K562 (cell line): ENCODE results near the gene EVPL. TPM values are rescaled to one million over a fixed set of nuclear protein-coding genes. Genes with fewer than 3 reads are reported as not detected.

Experiments
- ATAC-seq: fragments of 200-7000 bp; cut with Tn5 transposase; 3 replicates; pipeline ENCODE4 v1.9.1; 2020; ENCODE audit warnings: moderate library complexity
- BruUV-seq: library from RNA; stranded (reverse); fragments of 400-500 nt; replicated peaks from 2 replicates; lab custom pipeline; 2021; lab: Mats Ljungman, UMichigan
- CTCF ChIA-PET: fragments of 300-600 bp; formaldehyde crosslinking; extraction: SDS; loops from one replicate; lab custom pipeline; 2021; ENCODE audit warnings: low intra/inter-chr PET ratio; lab: Yijun Ruan, JAX
- POLR2A ChIA-PET: fragments of 300-600, 350-650 bp; sonication (Branson Sonifier 250); formaldehyde crosslinking; extraction: SDS; loops from one replicate; lab custom pipeline; 2021; ENCODE audit warnings: antibody characterized with exemption, inconsistent platforms; lab: Yijun Ruan, JAX
- DNase-seq, 4 experiments: peaks; one replicate each; pipeline versions ENCODE4 v3.0.0 to v3.0.0-alpha.2; 2011 to 2018; ENCODE audit warnings: low spot score in 3 of 4, mixed read lengths in 3 of 4; ENCODE audit errors: extremely low read depth in 1 of 4
- FAIRE-seq: peaks from 2 replicates; lab custom pipeline; 2011; peaks lifted over from hg19 to GRCh38; lab: Jason Lieb, UNC
- H2AFZ ChIP-seq: 2 replicates; pipeline ENCODE4 v1.6.0; 2011; ENCODE audit warnings: low read depth, low read length, control low read depth, inconsistent platforms
- H3K27ac ChIP-seq: fragments of 200-600 bp; 3 replicates; pipeline ENCODE4 v1.8.0; 2011; ENCODE audit warnings: low read depth, mild to moderate bottlenecking, control low read depth, inconsistent platforms, low read length, moderate library complexity, mixed read lengths; ENCODE audit errors: extremely low read depth
- H3K27me3 ChIP-seq, 2 experiments: fragments of 300-600 bp in 1 of 2; 2 replicates in 1 of 2; 3 replicates in 1 of 2; pipeline versions ENCODE4 v1.6.0 to v1.8.0; 2011; ENCODE audit warnings: inconsistent platforms in 2 of 2, low read length in 2 of 2, mild to moderate bottlenecking in 1 of 2, mixed read lengths in 1 of 2, moderate library complexity in 1 of 2; ENCODE audit not compliant: control insufficient read depth in 2 of 2, insufficient read depth in 2 of 2
- H3K36me3 ChIP-seq: fragments of 300-600 bp; 3 replicates; pipeline ENCODE4 v1.8.0; 2011; ENCODE audit warnings: mild to moderate bottlenecking, low read length, inconsistent platforms; ENCODE audit not compliant: control insufficient read depth, insufficient read depth
- H3K4me1 ChIP-seq, 2 experiments: fragments of 200-600 bp in 1 of 2; replicated peaks in 1 of 2; 2 replicates in 1 of 2; 3 replicates in 1 of 2; pipeline versions ENCODE4 v1.5.1 to v1.8.0; 2011; ENCODE audit warnings: inconsistent platforms in 2 of 2, low read length in 2 of 2, mild to moderate bottlenecking in 1 of 2, mixed read lengths in 1 of 2, moderate library complexity in 1 of 2; ENCODE audit not compliant: control insufficient read depth in 2 of 2, insufficient read depth in 2 of 2
- H3K4me2 ChIP-seq: 2 replicates; pipeline ENCODE4 v1.6.1; 2011; ENCODE audit warnings: low read length, control low read depth, inconsistent platforms, mixed read lengths; ENCODE audit not compliant: insufficient read depth
- H3K4me3 ChIP-seq: fragments of 200-600 bp; sonication (generic), shearing (Covaris generic); 2 replicates; pipeline ENCODE4 v1.5.1; 2016; ENCODE audit warnings: control low read depth, inconsistent platforms
- H3K79me2 ChIP-seq: fragments of 200-600 bp; 3 replicates; pipeline ENCODE4 v1.8.0; 2011; ENCODE audit warnings: low read length, inconsistent platforms; ENCODE audit not compliant: control insufficient read depth, insufficient read depth
- H3K9ac ChIP-seq, 2 experiments: 2 replicates each; pipeline versions ENCODE4 v1.6.0 to v1.6.1; 2011; ENCODE audit warnings: low read depth in 2 of 2, low read length in 2 of 2, control low read depth in 1 of 2, inconsistent platforms in 1 of 2, mild to moderate bottlenecking in 1 of 2, mixed read lengths in 1 of 2; ENCODE audit not compliant: insufficient read depth in 1 of 2
- H3K9me1 ChIP-seq: one replicate; pipeline ENCODE4 v1.6.0; 2011; ENCODE audit warnings: inconsistent platforms, mild to moderate bottlenecking, low read length, moderate library complexity; ENCODE audit not compliant: control insufficient read depth, insufficient read depth
- H3K9me3 ChIP-seq: replicated peaks from 2 replicates; pipeline ENCODE4 v1.5.1; 2011; ENCODE audit warnings: low read depth, low read length, inconsistent platforms; ENCODE audit not compliant: control insufficient read depth, insufficient read depth
- H4K20me1 ChIP-seq: replicated peaks from 2 replicates; pipeline ENCODE4 v1.6.1; 2011; ENCODE audit warnings: low read length, inconsistent platforms, mixed read lengths; ENCODE audit not compliant: control insufficient read depth, insufficient read depth
- ARID2 ChIP-seq: fragments of 450-650 bp; IDR thresholded peaks from 2 replicates; pipeline ENCODE4 v1.6.1; 2017; ENCODE audit warnings: antibody characterized with exemption, mild to moderate bottlenecking
- BRD9 ChIP-seq: fragments of 450-650 bp; IDR thresholded peaks from 2 replicates; pipeline ENCODE4 v1.6.1; 2018; ENCODE audit warnings: low read depth; ENCODE audit not compliant: partially characterized antibody
- FOXM1 ChIP-seq, 2 experiments: fragments of 450-650 bp in 1 of 2; sonication (generic) in 1 of 2; formaldehyde crosslinking in 1 of 2; IDR thresholded peaks; 2 replicates each; pipeline versions ENCODE4 v1.6.1 to v1.9.0; 2017 to 2022; ENCODE audit warnings: low read depth in 2 of 2, mild to moderate bottlenecking in 2 of 2, missing genetic modification reagents in 1 of 2, moderate library complexity in 1 of 2
- HEY1 ChIP-seq: fragments of 250-450 bp; sonication (Bioruptor Pico); IDR thresholded peaks from 2 replicates; pipeline ENCODE4 v1.5.0; 2020; ENCODE audit warnings: mild to moderate bottlenecking, moderate library complexity, borderline replicate concordance
- JUND ChIP-seq, 2 experiments: IDR thresholded peaks; 2 replicates in 1 of 2; 3 replicates in 1 of 2; pipeline ENCODE4 v1.6.1; 2011; ENCODE audit warnings: borderline replicate concordance in 2 of 2, low read depth in 2 of 2, low read length in 2 of 2, improper control_type of control experiment in 1 of 2, missing biosample characterization in 1 of 2, missing genetic modification characterization in 1 of 2, missing genetic modification reagents in 1 of 2
- MCM2 ChIP-seq: fragments of 450-650 bp; IDR thresholded peaks from 2 replicates; pipeline ENCODE4 v1.6.1; 2017; ENCODE audit warnings: low read depth, mild to moderate bottlenecking
- MEF2D ChIP-seq: conservative IDR thresholded peaks from 2 replicates; pipeline ENCODE4 v1.6.1; 2016; ENCODE audit warnings: low read depth, missing genetic modification characterization, missing compliant biosample characterization
- NR2C1 ChIP-seq, 2 experiments: fragments of 450-650 bp; IDR thresholded peaks; 2 replicates each; pipeline ENCODE4 v1.6.1; 2017; ENCODE audit warnings: mild to moderate bottlenecking in 2 of 2, antibody characterized with exemption in 1 of 2, inconsistent platforms in 1 of 2, missing compliant biosample characterization in 1 of 2, missing genetic modification characterization in 1 of 2
- NR2C2 ChIP-seq, 2 experiments: fragments of 200-800 bp in 1 of 2; sonication (Bioruptor generic) in 1 of 2; sonication (generic) in 1 of 2; formaldehyde crosslinking in 1 of 2; IDR thresholded peaks; 2 replicates each; pipeline versions ENCODE4 v1.6.1 to v1.8.0; 2016 to 2022; ENCODE audit warnings: mild to moderate bottlenecking in 1 of 2, missing compliant biosample characterization in 1 of 2, missing genetic modification characterization in 1 of 2, missing genetic modification reagents in 1 of 2
- RNF219 ChIP-seq: fragments of 250-450 bp; sonication (Bioruptor Pico); IDR thresholded peaks from 2 replicates; pipeline ENCODE4 v1.5.0; 2022; ENCODE audit warnings: mild to moderate bottlenecking
- SETDB1 ChIP-seq: IDR thresholded peaks from one replicate; pipeline ENCODE4 v1.6.1; 2012; ENCODE audit warnings: low read length, control low read depth, inconsistent platforms
- SRSF3 ChIP-seq: fragments of 200-400 bp; formaldehyde crosslinking; IDR thresholded peaks from 2 replicates; pipeline ENCODE4 v1.6.1; 2016; ENCODE audit warnings: mild to moderate bottlenecking, low read length, moderate library complexity; ENCODE audit not compliant: insufficient read depth
- ZBTB7A ChIP-seq: IDR thresholded peaks from 2 replicates; pipeline ENCODE4 v1.6.1; 2011; ENCODE audit warnings: low read depth, mild to moderate bottlenecking, low read length, moderate library complexity, borderline replicate concordance; ENCODE audit not compliant: control insufficient read depth
- WGBS: fragments of 100-300 bp; shearing (Covaris generic); methylation state at CpG from one replicate; pipeline ENCODE4 v1.1.6; 2016; ENCODE audit warnings: low coverage, mixed read lengths; ENCODE audit not compliant: insufficient coverage; ENCODE audit errors: missing lambda C conversion rate; 5-methylcytosine and 5-hydroxymethylcytosine counted together
- in situ Hi-C: fragments of 300-500 bp; cut with MboI; formaldehyde crosslinking; loops from 4 replicates; pipeline ENCODE4 v1.15.0; 2018; ENCODE audit warnings: inconsistent platforms, mixed read lengths
- intact Hi-C: fragments of 100-400 bp; cut with micrococcal nuclease; formaldehyde crosslinking; loops from 2 replicates; pipeline ENCODE4 v1.14.2; 2022
- polyA plus RNA-seq, 8 experiments: library from polyadenylated mRNA; depleted of rRNA in 4 of 8; stranded (reverse) in 5 of 8; unstranded in 3 of 8; fragments of >200 nt; fragmentation: Nextera tagmentation in 2 of 8; fragmentation: Illumina TruSeq in 1 of 8; extraction: Ambion mirVana in 2 of 8; extraction: Trizol in 1 of 8; gene quantifications; 2 replicates each; pipeline versions ENCODE4 v1.2.1 to v1.2.3, GENCODE V29; 2011 to 2014; ENCODE audit warnings: inconsistent platforms in 1 of 8, missing spikeins in 1 of 8
- total RNA-seq, 7 experiments: library from RNA; depleted of rRNA in 6 of 7; stranded (reverse); fragments of >200 nt in 6 of 7; fragmentation: Illumina TruSeq in 2 of 7; extraction: Trizol in 2 of 7; gene quantifications; 2 replicates each; pipeline versions ENCODE4 v1.2.1 to v1.2.3, GENCODE V29; 2011 to 2021; ENCODE audit warnings: low replicate concordance in 1 of 7

The EVPL gene
- total and polyA plus RNA-seq, 9 of the 15 experiments (the other 6 are each of a cell fraction or from before 2014, with no cell fraction given) = 0.08 to 0.18 (median 0.16) TPM; not detected in 5

- no peak for DNase-seq
- peak within 1 kb of the TSS in 1 of 2 experiments; percentile 86; a peak in 2 of 4 replicates for H3K9ac ChIP-seq
- WGBS = 61% methylated on average over 10 of the region's 21 CpGs
- H3K27me3 ChIP-seq = no peaks in the 10 kb centered on the region
- no peaks in the 10 kb centered on the region for H3K79me2 ChIP-seq
- CTCF ChIA-PET = interaction anchor here (0.7 to 1.7 kb wide), 2 partner anchors 278 to 298 kb away, joined by 3 to 5 read pairs; no protein-coding TSS in a partner anchor
- peak; percentile 45 for ATAC-seq
- TF ChIP-seq NR2C1 (IDR thresholded peaks at IDR 0.05) (peak; percentile 75), NR2C1 (tag; IDR thresholded peaks at IDR 0.05) (peak; percentile 80), NR2C2 (CRISPR knock-in tag; IDR thresholded peaks at IDR 0.05) (no peak), NR2C2 (tag; IDR thresholded peaks at IDR 0.05) (peak; percentile 85), FOXM1 (IDR thresholded peaks at IDR 0.05; ENCODE audit: low read depth) (no peak), FOXM1 (CRISPR knock-in tag; IDR thresholded peaks at IDR 0.05; ENCODE audit: low read depth) (no peak), SETDB1 (no peak), JUND (IDR thresholded peaks at IDR 0.05; ENCODE audit: borderline replicate concordance, low read depth, low read length) (no peak), JUND (tag; IDR thresholded peaks at IDR 0.05; ENCODE audit: borderline replicate concordance, low read depth, low read length) (no peak), BRD9 (no peak), RNF219 (CRISPR knock-in tag) (no peak), ARID2 (no peak), MCM2 (no peak), HEY1 (CRISPR knock-in tag) (no peak), MEF2D (tag) (no peak), SRSF3 (no peak), ZBTB7A (peak; percentile 77)
- intact Hi-C loops = loop anchor here (10.0 kb wide), 1 partner anchor 246 kb away; no protein-coding TSS in a partner anchor
- peaks cover 2 to 19% of the 10 kb centered on the region in 2 experiments; a peak in 4 of 5 replicates for H3K4me1 ChIP-seq
- peak within 1 kb of the TSS; percentile 80 for H2AFZ ChIP-seq
- H3K4me3 ChIP-seq = no peak within 1 kb of the TSS
- no peaks in the 10 kb centered on the region for H4K20me1 ChIP-seq
- POLR2A ChIA-PET = interaction anchor here (0.6 to 1.3 kb wide), 6 partner anchors 9 to 418 kb away, joined by 3 to 9 read pairs (median 4); partner anchors contain the start of gene MRPL38
- peaks cover 16% of the 10 kb centered on the region; the same call in 2 of the 3 replicates for H3K36me3 ChIP-seq
- no peaks in the 10 kb centered on the region for H3K9me3 ChIP-seq
- in situ Hi-C loops = loop anchor here (10.0 kb wide), 1 partner anchor 226 kb away; a partner anchor contains a TSS
- H3K27ac ChIP-seq = no peak within 1 kb of the TSS
- no TSS peak for BruUV-seq
- FAIRE-seq = no peak
- no peaks in the 10 kb centered on the region for H3K9me1 ChIP-seq
- H3K4me2 ChIP-seq = no peak within 1 kb of the TSS
These were observed 26.2 kb downstream of the EVPL start, which contains the start of gene CDK3 for GRCh38 chr17:76000755-76001521. TSS of gene CDK3 (plus strand) at chr17:76000855. CDS start at chr17:76001426, 571 bp downstream.
